HepG2 (cell line): ENCODE measurements around the gene ARPIN. TPM values are rescaled to one million over a fixed set of nuclear protein-coding genes. Genes with fewer than 3 reads are reported as not detected.

Experiments used
- ARID2 ChIP-seq: sonication (generic); formaldehyde crosslinking; IDR thresholded peaks from 2 replicates; pipeline ENCODE4 v1.8.1; 2022; ENCODE audit warnings: mild to moderate bottlenecking, missing genetic modification reagents, borderline replicate concordance
- CENPBD1 ChIP-seq: sonication (generic); formaldehyde crosslinking; IDR thresholded peaks from 2 replicates; pipeline ENCODE4 v1.8.0; 2022; ENCODE audit warnings: missing genetic modification reagents, low read depth, mild to moderate bottlenecking, borderline replicate concordance
- CHD2 ChIP-seq: IDR thresholded peaks from 2 replicates; pipeline ENCODE4 v1.6.1; 2011; ENCODE audit warnings: low read depth, low read length, improper control_type of control experiment
- E2F5 ChIP-seq: sonication (generic); formaldehyde crosslinking; conservative IDR thresholded peaks from 2 replicates; pipeline ENCODE4 v1.4.0; 2020; ENCODE audit warnings: missing genetic modification reagents
- ESRRA ChIP-seq: sonication (generic); formaldehyde crosslinking; IDR thresholded peaks from 2 replicates; pipeline ENCODE4 v1.5.1; 2020; ENCODE audit warnings: mild to moderate bottlenecking, low read depth, missing genetic modification reagents
- GFI1 ChIP-seq: sonication (generic); formaldehyde crosslinking; IDR thresholded peaks from 2 replicates; pipeline ENCODE4 v1.5.0; 2020; ENCODE audit warnings: missing genetic modification reagents, mild to moderate bottlenecking, borderline replicate concordance
- HOXD1 ChIP-seq: sonication (generic); formaldehyde crosslinking; IDR thresholded peaks from 2 replicates; pipeline ENCODE4 v1.5.0; 2020; ENCODE audit warnings: missing genetic modification reagents
- KDM5A ChIP-seq: fragments of 200-600 bp; sonication (generic); IDR thresholded peaks from 2 replicates; pipeline ENCODE4 v1.7.0; 2018; ENCODE audit warnings: antibody characterized with exemption, mild to moderate bottlenecking, low read length, borderline replicate concordance
- KLF13 ChIP-seq: sonication (generic); formaldehyde crosslinking; IDR thresholded peaks from 2 replicates; pipeline ENCODE4 v1.4.0; 2020; ENCODE audit warnings: mild to moderate bottlenecking, missing genetic modification reagents
- MLX ChIP-seq: IDR thresholded peaks from 2 replicates; pipeline ENCODE4 v1.6.1; 2016
- NCOA1 ChIP-seq: sonication (generic); formaldehyde crosslinking; IDR thresholded peaks from 2 replicates; pipeline ENCODE4 v1.9.0; 2021; ENCODE audit warnings: missing genetic modification reagents
- NFYC ChIP-seq: IDR thresholded peaks from 2 replicates; pipeline ENCODE4 v1.6.1; 2016; ENCODE audit warnings: missing genetic modification reagents, missing compliant biosample characterization
- PCBP1 ChIP-seq: fragments of 200-400 bp; formaldehyde crosslinking; IDR thresholded peaks from 2 replicates; pipeline ENCODE4 v1.6.1; 2017; ENCODE audit warnings: mild to moderate bottlenecking, low read depth, low read length, borderline replicate concordance
- PLRG1 ChIP-seq: fragments of 450-650 bp; conservative IDR thresholded peaks from 2 replicates; pipeline ENCODE4 v1.6.1; 2016
- PRDM4 ChIP-seq: sonication (generic); formaldehyde crosslinking; IDR thresholded peaks from 2 replicates; pipeline ENCODE4 v1.9.0; 2021; ENCODE audit warnings: missing genetic modification reagents, borderline replicate concordance
- RAD21 ChIP-seq: fragments of 450-650 bp; formaldehyde crosslinking; IDR thresholded peaks from 2 replicates; pipeline ENCODE4 v1.5.0; 2020; ENCODE audit warnings: mild to moderate bottlenecking
- SKI ChIP-seq: fragments of 450-650 bp; IDR thresholded peaks from one replicate; pipeline ENCODE4 v1.6.1; 2018; ENCODE audit warnings: mild to moderate bottlenecking; ENCODE audit not compliant: partially characterized antibody
- SMAD3 ChIP-seq: sonication (generic); formaldehyde crosslinking; IDR thresholded peaks from 2 replicates; pipeline ENCODE4 v1.4.0; 2020; ENCODE audit warnings: missing genetic modification reagents
- SPEN ChIP-seq: sonication (generic); formaldehyde crosslinking; IDR thresholded peaks from 2 replicates; pipeline ENCODE4 v1.5.1; 2020; ENCODE audit warnings: low read depth, mild to moderate bottlenecking, missing genetic modification reagents
- TAF15 ChIP-seq: fragments of 200-400 bp; formaldehyde crosslinking; IDR thresholded peaks from one replicate; pipeline ENCODE4 v1.6.1; 2018; ENCODE audit warnings: mild to moderate bottlenecking, low read depth, low read length; ENCODE audit not compliant: poor library complexity, severe bottlenecking
- THRA ChIP-seq: sonication (generic); formaldehyde crosslinking; IDR thresholded peaks from 2 replicates; pipeline ENCODE4 v1.4.0; 2020; ENCODE audit warnings: missing genetic modification reagents, borderline replicate concordance
- ZNF34 ChIP-seq: sonication (generic); formaldehyde crosslinking; IDR thresholded peaks from 2 replicates; pipeline ENCODE4 v1.4.0; 2020; ENCODE audit warnings: mild to moderate bottlenecking, missing genetic modification reagents, borderline replicate concordance
- ZNF598 ChIP-seq: sonication (generic); formaldehyde crosslinking; IDR thresholded peaks from 2 replicates; pipeline ENCODE4 v1.5.1; 2020; ENCODE audit warnings: mild to moderate bottlenecking, missing genetic modification reagents, borderline replicate concordance
- ZNF740 ChIP-seq: sonication (generic); formaldehyde crosslinking; IDR thresholded peaks from 2 replicates; pipeline ENCODE4 v1.4.0; 2020; ENCODE audit warnings: missing genetic modification reagents
- polyA plus RNA-seq, 8 experiments: library from polyadenylated mRNA; depleted of rRNA in 3 of 8; stranded (reverse) in 7 of 8; unstranded in 1 of 8; fragments of >200 nt; fragmentation: Illumina TruSeq in 4 of 8; extraction: Trizol in 4 of 8; gene quantifications; 2 replicates each; pipeline versions ENCODE4 v1.2.1 to v1.2.3, GENCODE V29; 2011 to 2016; ENCODE audit warnings: low read depth in 4 of 8, missing spikeins in 1 of 8, mixed read lengths in 1 of 8; ENCODE audit not compliant: insufficient read depth in 1 of 8
- total RNA-seq, 5 experiments: library from RNA; depleted of rRNA; stranded (reverse); fragments of >200 nt; fragmentation: Illumina TruSeq; extraction: Trizol; gene quantifications; 2 replicates each; pipeline ENCODE4 v1.2.3, GENCODE V29; 2016; ENCODE audit warnings: low read depth in 1 of 5

ARPIN gene
- total and polyA plus RNA-seq, 2 of the 13 experiments (the other 11 are each of a cell fraction or from before 2014, with no cell fraction given): 2.8 to 5.0 TPM

GRCh38 chr15:89893696-89894447 lies 18.9 kb downstream of the ARPIN start, which contains the start of gene AP3S2 (continued):
- TF ChIP-seq THRA (CRISPR knock-in tag) (peak; percentile 68), NFYC (CRISPR knock-in tag) (peak; percentile 66), PLRG1 (no peak), ZNF34 (CRISPR knock-in tag) (0 out of 2 replicates have a peak, but pooled peaks have one; percentile 65), KDM5A (peak; percentile 96), E2F5 (CRISPR knock-in tag) (peak; percentile 19), ARID2 (CRISPR knock-in tag) (peak; percentile 70; the same call in 1 of the 2 replicates), SKI (peak; percentile 65), ZNF740 (CRISPR knock-in tag) (0 out of 2 replicates have a peak, but pooled peaks have one; percentile 9), PCBP1 (peak; percentile 90; the same call in 1 of the 2 replicates), KLF13 (CRISPR knock-in tag) (0 out of 2 replicates have a peak, but pooled peaks have one; percentile 83), CENPBD1 (peak; percentile 76; the same call in 1 of the 2 replicates), GFI1 (CRISPR knock-in tag) (peak; percentile 85), HOXD1 (CRISPR knock-in tag) (peak; percentile 90), ESRRA (CRISPR knock-in tag) (peak; percentile 47), SMAD3 (CRISPR knock-in tag) (peak; percentile 93), PRDM4 (CRISPR knock-in tag) (no peak), TAF15 (no peak), CHD2 (no peak), ZNF598 (CRISPR knock-in tag) (peak; percentile 86; the same call in 1 of the 2 replicates), MLX (CRISPR knock-in tag) (peak; percentile 40; the same call in 1 of the 2 replicates), SPEN (peak; percentile 98), NCOA1 (CRISPR knock-in tag) (peak; percentile 85), RAD21 (CRISPR knock-in tag) (0 out of 2 replicates have a peak, but pooled peaks have one; percentile 33)
